Prostate gland (tissue), 2 donors: ENCODE results near the gene SRRM4.

Experiments used
- CTCF ChIP-seq, 4 experiments: fragments of 200-600 bp in 2 of 4; fragments of 450-650 bp in 2 of 4; sonication (generic) in 2 of 4; IDR thresholded peaks; 1 replicate in 3 of 4; 2 replicates in 1 of 4; pipeline ENCODE4 v1.5.1; 2016 to 2019; ENCODE audit warnings: antibody characterized with exemption in 4 of 4, mild to moderate bottlenecking in 2 of 4, moderate library complexity in 2 of 4
- POLR2AphosphoS5 ChIP-seq: sonication (generic); formaldehyde crosslinking; IDR thresholded peaks from one replicate; pipeline ENCODE4 v1.6.1; 2017; ENCODE audit warnings: antibody characterized with exemption

- no peak for TF ChIP-seq CTCF (IDR thresholded peaks at IDR 0.05)
- TF ChIP-seq POLR2AphosphoS5: no peak
These were observed 108.2 kb downstream of the SRRM4 start for GRCh38 chr12:119089380-119090013.
